ENCODE measurements around the gene RBBP8.

RBBP8 gene

DNA sequence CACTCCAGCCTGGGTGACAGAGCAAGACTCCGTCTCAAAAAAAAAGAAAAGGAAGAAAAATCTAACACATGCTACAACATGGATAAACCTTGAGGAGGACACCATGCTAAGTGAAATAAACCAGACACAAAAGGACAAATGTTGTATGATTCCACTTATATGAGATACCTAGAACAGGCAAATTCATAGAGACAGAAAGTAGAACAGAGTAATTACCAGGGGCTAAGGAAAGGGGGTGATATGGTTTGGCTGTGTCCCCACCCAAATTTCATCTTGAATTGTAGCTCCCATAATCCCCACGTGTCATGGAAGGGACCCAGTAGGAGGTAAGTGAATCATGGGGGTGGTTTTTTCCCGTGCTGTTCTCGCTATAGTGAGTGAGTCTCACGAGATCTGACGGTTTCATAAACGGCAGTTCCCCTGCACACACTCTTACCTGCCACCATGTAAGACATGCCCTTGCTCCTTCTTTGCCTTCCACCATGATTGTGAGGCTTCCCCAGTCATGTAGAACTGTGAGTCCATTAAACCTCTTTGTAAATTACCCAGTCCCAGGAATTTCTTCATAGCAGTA lies 110.8 kb downstream of the RBBP8 start:
- no peak for DNase-seq (ENCODE audit: low spot score)
- TF ChIP-seq, protein P1, sequence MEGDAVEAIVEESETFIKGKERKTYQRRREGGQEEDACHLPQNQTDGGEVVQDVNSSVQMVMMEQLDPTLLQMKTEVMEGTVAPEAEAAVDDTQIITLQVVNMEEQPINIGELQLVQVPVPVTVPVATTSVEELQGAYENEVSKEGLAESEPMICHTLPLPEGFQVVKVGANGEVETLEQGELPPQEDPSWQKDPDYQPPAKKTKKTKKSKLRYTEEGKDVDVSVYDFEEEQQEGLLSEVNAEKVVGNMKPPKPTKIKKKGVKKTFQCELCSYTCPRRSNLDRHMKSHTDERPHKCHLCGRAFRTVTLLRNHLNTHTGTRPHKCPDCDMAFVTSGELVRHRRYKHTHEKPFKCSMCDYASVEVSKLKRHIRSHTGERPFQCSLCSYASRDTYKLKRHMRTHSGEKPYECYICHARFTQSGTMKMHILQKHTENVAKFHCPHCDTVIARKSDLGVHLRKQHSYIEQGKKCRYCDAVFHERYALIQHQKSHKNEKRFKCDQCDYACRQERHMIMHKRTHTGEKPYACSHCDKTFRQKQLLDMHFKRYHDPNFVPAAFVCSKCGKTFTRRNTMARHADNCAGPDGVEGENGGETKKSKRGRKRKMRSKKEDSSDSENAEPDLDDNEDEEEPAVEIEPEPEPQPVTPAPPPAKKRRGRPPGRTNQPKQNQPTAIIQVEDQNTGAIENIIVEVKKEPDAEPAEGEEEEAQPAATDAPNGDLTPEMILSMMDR (conservative IDR thresholded peaks at IDR 0.05; ENCODE audit: low read depth), result no peak
- H3K27ac ChIP-seq, result no peak overlapping the region
- POLR2A ChIA-PET (ENCODE audit: low non-redundant PET), result no interaction called here
- CTCF ChIA-PET, result no interaction called here

DNA sequence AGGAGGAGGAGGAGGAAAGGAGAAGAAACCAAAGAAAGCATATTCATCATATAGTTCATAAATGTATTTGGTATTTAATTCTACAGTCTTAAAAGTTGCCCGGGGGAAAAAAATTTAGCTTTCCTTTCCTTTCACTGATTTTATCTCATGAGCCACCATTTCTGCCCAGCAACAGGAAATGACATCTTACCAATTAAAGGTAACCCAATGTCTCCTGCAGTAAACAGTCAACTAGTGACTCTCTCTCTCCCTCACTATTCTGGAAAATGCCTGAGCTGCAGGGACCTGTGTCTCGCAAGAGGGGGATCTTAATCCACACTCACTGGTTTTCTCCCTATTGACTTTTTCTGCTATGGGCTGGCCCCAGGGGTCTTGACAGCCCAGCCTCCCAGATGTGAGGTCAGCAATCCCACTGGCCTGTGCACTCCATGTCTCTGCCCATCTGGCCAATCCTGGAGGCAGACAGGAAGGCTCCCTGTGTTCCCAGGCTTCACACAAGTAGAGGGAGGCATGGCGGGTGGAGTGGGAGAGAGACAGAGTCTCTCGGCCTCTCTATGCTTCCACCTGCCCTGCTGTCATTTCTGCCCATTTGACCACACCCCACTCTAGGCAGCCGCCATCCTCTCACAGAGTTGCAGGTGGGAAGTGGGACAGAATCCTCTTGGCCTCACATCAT lies 116.7 kb downstream of the RBBP8 start:
- CTCF ChIA-PET, result no interaction called here
- TF ChIP-seq, protein P1 (conservative IDR thresholded peaks at IDR 0.05; ENCODE audit: low read depth), result no peak
- no peak for DNase-seq (ENCODE audit: low spot score)
- POLR2A ChIA-PET (ENCODE audit: low non-redundant PET), result no interaction called here
- H3K27ac ChIP-seq, result no peak overlapping the region

DNA sequence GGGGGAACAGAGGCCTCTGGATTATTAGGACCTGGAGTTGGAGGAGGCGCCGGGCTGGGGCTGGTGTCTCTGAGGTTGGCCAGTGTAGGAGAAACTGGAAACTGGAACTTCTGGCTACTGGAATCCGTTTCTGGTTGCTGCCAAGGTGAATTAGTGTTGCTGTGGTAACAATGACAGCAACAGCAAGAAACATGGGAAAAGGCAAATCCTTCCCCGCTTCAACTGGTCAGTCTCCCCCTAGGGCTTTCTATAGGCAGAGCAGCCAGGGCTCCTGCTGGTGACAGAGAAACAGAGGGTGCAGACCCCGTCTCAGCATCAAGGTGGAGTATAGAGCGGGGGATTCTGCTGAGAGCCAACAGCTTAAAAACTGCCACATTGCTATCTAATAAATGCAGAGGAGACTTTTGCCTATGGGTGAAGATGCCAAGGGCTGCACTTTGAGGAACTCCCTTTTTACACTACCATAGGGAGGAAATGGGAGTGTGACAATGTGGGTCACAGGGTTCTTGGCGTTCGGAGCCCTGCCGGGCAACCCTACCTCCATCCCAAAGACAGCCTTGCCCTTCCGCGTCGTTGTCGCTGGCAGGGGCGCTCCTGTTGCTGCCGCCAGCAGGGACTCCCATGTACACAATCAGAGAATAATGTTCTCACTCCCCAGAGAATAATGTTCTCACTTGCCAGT lies 120.8 kb downstream of the RBBP8 start:
- DNase-seq (ENCODE audit: low spot score), result peak; percentile 13
- ChIA-PET POLR2A (ENCODE audit: low non-redundant PET) (no interaction called here), CTCF (no interaction called here)
- TF ChIP-seq, protein P1 (conservative IDR thresholded peaks at IDR 0.05; ENCODE audit: low read depth), result no peak
- no peak overlapping the region for H3K27ac ChIP-seq

DNA sequence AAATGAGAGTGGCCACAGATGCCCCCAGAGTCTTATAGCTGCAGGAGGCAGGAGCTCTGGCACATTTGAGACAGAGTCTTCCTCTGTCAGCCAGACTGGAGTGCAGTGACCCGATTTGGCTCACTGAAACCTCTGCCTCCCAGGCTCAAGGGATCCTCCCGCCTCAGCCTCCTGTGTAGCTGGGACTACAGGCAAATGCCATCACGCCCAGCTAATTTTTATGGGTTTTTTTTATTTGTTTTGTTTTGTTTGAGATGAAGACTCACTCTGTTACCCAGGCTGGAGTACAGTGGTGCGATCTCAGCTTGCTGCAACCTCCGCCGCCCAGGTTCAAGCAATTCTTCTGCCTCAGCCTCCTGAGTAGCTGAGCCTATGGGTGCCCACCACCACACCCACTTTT lies 121.4 kb downstream of the RBBP8 start:
- DNase-seq (ENCODE audit: low spot score), result no peak
- H3K27ac ChIP-seq, result no peak overlapping the region
- TF ChIP-seq, protein P1 (conservative IDR thresholded peaks at IDR 0.05; ENCODE audit: low read depth), result no peak
- POLR2A ChIA-PET (ENCODE audit: low non-redundant PET), result no interaction called here
- CTCF ChIA-PET, result no interaction called here

DNA sequence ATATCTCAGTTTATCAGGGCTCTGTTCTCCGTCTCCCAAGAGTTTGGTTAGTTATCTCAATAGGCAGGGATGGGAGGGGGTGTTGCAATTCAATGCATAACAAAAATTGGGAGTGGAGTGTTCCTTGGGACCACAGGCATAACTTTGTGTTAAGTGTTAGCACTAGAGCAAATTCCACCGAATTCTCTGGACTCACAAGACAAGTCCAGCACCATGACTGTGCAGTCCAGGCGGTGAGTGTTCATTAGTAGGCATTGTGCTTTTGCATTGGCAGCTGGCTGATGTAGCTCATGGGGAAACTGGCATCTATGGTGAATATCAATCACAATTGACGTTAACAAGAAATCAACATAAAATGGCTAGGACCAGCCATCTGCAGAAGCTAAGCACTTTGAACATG lies 123.2 kb downstream of the RBBP8 start:
- ChIA-PET CTCF (no interaction called here), POLR2A (ENCODE audit: low non-redundant PET) (no interaction called here)
- TF ChIP-seq, protein P1 (conservative IDR thresholded peaks at IDR 0.05; ENCODE audit: low read depth), result no peak
- no peak overlapping the region for H3K27ac ChIP-seq
- DNase-seq (ENCODE audit: low spot score), result no peak

DNA sequence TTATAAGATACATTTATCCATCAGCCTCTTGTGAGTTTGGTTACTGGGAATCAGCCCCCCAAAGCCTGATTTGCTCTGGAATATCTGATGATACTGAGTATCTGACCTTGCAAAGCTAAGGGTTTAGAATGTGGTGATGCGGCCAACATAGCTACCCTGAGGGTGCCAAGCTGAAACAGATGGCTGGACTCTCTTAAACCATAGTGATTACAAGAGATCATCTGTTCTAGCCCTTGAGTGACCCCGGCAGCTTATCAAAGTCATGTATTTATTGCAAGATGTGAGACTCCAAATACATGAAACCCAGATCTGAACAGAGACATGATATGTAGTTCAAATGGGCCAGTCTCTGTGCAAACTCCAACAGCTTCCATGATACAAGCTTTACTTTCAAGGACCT lies 124.0 kb downstream of the RBBP8 start:
- ChIA-PET CTCF (no interaction called here), POLR2A (ENCODE audit: low non-redundant PET) (no interaction called here)
- TF ChIP-seq, protein P1 (conservative IDR thresholded peaks at IDR 0.05; ENCODE audit: low read depth), result no peak
- no peak overlapping the region for H3K27ac ChIP-seq
- DNase-seq (ENCODE audit: low spot score), result no peak

All from RWPE1 (cell line).